Activated CD4-positive, CD25-positive, alpha-beta regulatory T cell (primary cell): Measurements from ENCODE around the gene ZNF408.
"Not testable (repeated sequence)": the region's sequence is repeated elsewhere in the genome, so short reads cannot be mapped to it uniquely, and the experiment has no call there.

Experiments used
- DNase-seq, 4 experiments: peaks; one replicate each; lab custom pipeline; 2025; lab: John Stamatoyannopoulos, UW

ZNF408 gene

DNA sequence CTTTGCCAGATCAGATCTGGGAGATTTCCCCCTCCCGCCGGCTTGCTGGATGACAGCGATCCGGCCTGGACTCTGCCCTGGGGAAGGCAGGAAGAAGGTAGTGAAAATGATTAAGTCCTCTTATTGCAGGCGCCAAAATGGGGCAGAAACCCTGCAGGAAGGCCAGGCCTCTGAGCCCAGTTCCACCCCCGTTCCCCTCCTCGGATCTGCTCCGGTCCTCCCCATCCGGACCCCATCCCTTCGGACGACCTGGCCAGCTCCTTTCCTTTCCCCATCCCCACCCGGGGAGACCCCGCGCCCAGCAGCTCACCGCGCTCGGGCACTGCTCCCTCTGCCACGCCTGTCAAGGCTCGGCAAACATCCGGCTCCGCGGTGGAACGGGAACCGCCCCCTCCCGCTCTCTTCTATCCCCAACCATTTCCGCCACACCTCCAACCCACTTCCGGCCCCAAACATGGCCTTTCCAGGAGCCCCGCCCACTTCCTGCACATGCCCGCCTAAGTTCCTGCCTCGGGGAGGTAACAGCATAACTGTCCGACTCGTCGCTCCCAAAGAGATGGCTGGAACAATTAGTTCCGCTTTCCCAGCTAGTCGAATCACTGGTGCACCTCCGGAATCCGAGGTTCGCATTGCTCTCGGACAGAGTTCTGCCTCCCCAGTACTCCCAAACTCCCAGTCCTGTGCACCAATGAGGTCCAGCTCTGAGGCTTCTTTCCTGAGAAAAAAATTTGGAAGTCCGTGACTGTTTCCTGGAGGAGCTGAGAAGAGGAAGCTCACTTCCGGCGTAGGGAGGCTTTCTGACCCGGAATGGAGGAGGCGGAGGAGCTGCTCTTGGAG lies at the start of gene ZNF408, which contains the start of gene ARHGAP1:
ZNF408 (plus strand) TSS at position 791 of the 837 bp plus-strand sequence; CDS start at position 808, 17 bp downstream.
ARHGAP1 (minus strand) TSS at position 379 of the 837 bp plus-strand sequence. CDS start 4,512 bp downstream, outside the sequence.
- peak; percentile 96 to 99 (median 98) for DNase-seq

DNA sequence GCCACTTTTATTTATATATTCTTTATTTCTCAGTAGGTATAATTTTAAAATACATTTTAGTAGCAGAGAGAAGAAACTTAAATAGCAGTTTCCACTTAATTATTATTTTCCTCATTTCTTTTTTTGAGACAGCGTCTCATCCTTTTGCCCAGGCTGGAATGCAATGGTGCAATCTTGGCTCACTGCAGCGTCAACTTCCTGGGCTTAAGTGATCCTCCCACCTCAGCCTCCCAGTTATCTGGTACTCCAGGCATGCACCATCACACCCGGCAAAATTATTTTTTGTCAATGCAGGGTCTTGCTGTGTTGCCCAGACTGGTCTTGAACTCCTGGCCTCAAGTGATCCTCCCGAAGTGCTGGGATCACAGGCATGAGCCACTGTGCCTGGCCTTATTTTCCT lies 45.2 kb upstream of the ZNF408 start:
- no peak for DNase-seq

DNA sequence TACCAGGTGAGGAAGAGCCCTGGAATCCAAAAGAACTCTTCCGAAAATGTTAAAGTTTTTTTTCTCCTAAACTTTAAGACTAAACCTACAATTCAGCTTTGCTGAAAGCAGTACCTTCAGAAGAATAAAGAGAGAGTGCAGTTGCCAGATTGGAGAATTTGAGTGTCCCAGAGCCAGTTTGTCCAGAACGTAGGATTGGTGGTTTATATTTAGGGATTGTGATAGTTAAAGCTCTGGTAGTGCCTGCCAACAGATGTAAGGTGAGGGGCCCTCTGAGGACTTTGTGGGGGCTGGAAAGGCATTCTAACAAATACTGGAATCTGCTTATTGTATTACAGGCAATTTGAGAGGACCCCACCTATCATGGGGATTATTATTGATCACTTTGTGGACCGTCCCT lies 43.6 kb upstream of the ZNF408 start:
- DNase-seq = no peak

DNA sequence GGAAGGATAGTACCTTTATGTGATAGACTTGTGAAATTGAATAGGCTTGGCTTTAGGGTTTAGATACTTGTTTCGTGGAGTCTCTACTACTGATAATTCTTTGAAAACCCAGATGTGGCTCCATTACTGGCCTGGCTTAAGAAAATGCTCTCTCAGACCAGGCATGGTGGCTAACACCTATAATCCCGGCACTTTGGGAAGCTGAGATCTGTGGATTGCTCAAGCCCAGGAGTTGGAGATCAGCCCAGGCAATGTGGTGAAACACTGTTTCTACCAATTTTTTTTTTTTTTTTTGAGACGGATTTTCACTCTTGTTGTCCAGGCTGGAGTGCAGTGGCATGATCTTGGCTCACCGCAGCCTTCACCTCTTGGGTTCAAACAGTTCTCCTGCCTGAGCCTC lies 42.6 kb upstream of the ZNF408 start:
- DNase-seq = no peak

DNA sequence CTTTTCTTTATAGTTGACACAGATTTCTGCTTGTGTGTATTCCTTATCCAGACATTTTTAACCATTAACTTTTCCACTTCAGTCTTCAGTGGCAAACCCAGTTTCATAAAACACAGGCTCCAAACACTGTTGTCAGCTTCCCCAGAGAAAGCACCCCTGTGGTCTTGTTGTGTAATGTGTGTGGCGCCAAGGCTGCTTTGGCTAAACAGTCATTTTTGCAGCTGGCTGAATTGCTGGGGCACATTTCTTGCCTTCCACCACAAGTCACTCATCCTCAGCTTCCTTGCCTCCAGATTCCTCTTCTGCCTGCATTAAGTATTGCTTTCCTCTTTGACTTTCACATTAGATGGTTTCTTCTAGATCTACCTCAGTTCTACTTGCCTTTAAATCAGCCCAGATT lies 40.9 kb upstream of the ZNF408 start:
- DNase-seq = no peak

DNA sequence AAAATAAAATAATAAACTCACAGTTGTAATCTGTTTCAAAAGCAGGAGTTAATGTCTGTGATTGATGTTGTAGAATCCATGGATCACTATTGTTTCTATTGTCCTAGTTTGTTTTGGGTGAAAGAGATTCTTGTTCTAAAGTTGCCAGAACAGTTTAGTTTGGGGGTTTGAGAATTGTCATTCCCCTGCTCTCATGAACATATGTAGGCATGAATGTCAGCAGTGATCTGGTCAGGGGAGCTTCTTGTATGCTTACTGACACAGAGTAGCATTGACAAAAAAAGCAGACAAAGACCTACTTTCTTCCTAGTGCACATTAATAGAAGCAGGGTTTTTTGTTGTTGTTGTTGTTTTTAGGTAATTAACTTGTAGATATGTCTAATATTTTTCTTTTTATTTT lies 39.0 kb upstream of the ZNF408 start:
- no peak for DNase-seq

DNA sequence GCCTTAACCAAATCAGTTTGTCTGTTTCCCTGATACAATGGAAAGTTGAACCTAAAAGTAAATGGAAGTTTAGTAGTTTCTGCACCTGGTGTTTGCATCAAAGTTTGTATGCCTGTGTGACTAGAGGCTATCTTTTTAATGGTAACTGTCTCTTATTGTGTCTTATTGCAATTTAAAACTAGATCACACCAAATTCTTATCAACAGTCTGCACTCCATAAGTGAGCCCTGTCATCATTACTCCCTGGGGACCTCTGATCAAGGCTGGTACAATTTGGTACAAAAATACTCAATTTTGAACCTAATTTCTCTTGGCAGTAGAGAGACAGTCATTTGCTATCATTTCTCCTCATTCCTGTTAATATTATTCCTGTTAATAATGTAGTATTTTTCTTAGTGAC lies 38.5 kb upstream of the ZNF408 start:
- DNase-seq = no peak

DNA sequence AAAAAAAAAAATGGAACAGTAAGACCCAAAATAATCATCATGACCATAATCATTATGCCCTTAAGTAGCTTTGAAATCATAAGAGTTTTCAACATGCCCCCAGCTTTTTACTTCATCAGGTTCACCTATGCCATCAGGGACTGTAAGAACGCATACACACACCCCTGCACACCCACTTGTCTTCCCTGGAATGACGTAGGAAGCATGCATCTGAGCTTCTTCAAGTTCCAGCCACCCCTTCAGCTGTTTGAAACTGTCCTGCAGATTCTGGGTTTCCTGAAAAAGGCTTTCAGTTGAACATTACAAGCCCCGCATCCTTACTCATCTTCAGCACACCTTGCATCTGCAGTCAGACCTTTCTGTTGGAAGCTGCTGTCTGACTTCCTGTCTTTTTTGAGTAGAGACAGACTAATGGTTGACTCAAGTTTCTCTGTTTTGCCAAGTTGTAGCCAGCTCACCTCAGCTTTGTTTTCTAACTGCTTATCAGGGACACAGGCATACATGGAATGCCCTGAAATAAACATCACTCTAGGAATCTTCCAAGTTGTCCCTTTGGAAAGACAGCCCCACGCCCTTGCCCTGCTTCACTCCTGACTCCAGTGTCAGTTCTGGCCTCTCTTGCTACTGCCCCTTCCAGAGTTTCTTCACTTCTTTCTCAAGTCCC lies 37.4 kb upstream of the ZNF408 start:
- DNase-seq = no peak

DNA sequence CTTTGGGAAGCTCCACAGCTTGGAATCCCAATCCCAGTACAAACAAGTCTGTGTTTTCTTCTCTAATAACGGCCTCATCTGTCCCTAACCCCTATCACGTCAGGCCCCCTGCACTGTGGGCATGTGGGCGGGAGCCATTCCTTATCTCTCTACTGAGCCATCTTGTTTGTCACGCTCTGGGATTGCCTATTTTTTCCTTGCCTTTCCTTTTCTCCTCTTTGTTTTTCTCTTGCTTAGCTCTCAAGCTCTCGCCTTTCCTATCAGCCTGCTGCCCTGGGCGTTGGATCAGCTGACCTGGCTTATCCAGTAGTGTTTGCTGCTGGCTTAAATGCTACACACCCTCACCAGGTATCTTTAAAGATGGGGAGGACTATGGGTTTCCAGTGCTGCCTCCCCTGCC lies 36.2 kb upstream of the ZNF408 start:
- DNase-seq = no peak

DNA sequence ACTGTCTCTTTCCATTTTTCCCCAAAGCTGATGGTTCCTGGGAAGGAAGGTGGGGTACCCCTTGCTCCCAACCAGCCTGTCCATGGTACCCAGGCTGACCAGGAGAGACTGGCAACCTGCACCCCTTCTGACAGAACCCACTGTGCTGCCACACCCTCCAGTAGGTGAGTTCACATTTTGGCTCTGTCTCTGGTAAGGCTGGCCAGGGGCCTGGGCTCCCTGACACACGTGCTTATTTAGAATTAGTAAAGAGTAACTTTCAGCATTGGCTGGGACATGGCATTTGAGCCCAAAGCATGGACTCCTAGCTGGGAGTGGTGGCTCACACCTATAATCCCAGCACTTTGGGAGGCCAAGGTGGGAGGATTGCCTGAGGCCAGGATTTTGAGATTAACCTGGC lies 35.5 kb upstream of the ZNF408 start:
- DNase-seq = no peak

DNA sequence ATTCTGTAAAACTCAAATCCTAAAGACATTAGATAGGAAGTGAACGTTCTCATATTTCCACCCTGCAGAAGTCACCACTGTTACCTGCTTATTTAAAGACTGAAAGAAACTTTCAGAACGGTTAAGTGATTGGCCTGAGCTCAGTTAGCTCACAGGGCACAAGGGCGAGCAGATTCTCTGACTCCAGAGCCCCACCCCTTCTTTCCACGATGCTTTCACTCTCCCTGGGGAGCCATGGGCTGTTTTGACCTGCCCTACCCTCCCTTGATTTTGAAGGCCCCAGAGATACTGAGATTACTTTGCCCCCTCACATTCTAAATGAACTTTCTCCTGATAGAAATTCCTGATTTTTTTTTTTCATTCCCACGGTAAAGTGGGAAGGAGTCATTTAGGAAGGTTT lies 34.3 kb upstream of the ZNF408 start:
- no peak for DNase-seq

DNA sequence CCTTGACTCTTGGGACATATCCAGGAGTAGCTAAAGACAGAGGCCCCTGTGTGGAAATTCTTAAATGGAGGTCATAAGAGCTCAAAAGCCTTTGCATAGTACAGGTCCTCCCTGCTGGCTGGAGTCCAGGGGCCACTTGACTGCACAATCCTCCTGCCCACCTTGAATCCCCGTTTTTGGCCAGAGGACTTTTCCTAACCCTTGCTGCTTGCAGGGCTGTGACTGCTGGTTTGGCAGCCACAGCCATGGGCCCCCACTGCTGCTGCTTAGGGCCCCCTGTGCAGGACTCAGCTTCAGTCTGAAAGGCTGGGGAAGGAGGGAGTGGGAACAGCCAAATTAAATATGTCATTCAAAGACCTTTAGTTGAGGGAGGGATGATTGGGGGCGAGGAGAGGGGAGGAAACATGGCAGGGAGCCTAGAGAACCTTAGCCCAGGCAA lies 33.8 kb upstream of the ZNF408 start:
- no peak for DNase-seq

DNA sequence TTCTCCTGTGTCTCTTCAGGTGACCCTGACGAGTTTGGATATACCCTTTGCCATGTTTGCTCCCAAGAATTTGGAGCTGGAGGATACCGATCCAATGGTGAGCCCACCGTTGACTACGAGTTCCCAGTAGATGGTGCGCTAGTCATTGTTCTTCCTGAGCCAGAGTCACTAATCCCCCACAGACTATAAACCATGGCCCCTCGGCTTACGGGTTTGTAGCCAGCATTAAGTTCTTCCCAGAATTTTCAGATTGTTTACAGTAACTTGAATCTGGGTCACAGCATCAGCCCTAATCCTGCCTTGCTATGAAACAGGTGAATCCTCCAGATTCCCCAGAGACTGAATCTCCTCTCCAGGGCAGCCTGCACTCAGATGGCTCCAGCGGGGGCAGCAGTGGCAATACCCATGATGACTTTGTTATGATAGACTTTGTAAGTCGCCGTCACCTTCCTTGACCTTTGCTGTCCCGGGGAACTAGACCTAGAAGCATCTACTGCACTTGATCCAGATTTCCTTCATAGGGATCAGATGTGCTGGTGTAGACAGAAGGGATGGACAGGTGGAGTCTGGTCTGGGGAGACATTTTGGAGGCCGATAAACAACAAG lies 32.2 kb upstream of the ZNF408 start:
- DNase-seq = no peak

DNA sequence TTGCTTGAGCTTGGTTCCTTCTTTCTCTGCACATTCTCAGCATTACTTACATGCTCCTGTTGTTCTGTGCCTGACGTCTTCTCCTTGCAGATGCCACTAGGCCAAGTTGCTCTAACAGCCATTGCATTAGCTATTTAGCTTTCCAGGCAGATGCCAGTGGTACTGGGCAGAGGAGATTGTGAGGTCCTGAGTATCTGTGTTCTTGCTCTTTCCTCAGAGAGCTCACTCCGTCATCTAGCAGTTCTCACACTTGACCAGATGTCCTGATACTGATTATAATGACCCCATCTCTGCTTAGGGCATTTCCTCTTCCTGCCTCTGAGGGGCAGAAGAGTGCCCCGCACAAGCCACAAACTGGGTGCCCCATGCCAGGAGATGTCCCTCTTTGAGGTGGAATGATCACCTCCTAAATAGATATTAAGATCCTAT lies 31.1 kb upstream of the ZNF408 start:
- no peak for DNase-seq

DNA sequence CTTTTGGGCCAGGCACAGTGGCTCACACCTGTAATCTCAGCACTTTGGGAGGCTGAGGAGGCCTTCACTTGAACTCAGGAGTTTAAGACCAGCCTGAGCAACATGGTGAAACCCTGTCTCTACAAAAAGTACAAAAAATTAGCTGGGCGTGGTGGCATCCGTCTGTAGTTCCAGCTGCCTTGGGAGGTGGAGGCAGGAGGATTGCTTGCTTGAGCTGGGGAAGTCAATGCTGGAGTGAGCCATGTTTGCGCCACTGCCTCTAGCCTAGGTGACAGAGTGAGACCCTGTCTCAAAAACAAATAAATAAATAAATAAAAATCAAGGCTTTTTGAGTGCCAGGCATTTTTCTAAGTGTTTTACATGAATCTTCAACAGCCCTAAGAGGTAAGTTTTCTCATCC lies 30.3 kb upstream of the ZNF408 start:
- DNase-seq = not testable (repeated sequence)

DNA sequence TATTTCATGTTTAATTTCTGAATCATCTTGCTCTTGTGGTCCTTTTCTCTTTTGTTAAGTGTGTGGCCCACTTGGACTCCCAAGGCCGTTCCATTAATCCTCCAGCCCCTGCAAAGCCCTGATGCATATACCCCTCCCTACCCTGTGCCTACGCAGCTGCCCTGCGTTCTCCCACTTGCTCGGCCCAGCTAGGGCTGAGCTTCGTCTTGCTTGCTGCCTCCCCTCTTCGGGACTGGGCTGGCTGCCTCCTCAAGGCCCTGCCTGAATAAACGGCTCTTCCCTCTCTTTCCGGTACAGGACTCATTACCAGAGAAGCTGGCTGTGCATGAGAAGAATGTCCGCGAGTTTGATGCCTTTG lies 28.9 kb upstream of the ZNF408 start:
- no peak for DNase-seq

DNA sequence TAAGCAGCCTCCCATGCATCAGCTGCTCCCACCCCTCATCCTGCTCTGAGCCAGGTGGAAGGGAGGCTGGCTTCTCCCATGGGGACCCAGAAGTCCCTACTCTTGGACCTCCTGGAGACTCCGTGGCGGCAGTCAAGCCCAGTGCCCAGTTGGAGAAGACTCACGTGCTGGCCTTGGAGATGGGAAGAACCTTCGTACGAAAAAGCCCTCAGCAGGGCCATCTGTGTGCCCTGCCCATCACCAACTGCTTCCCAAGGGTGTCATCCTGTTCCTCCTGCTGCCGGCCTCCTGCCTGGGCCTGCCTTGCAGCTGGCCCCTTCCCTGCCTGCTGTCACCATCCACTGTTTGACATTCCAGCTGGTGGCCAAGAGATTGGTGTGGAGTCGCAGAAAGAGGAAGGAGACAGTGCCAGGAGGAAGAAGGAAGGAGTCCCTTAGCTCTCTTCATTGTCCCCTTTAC lies 28.4 kb upstream of the ZNF408 start:
- DNase-seq = no peak

DNA sequence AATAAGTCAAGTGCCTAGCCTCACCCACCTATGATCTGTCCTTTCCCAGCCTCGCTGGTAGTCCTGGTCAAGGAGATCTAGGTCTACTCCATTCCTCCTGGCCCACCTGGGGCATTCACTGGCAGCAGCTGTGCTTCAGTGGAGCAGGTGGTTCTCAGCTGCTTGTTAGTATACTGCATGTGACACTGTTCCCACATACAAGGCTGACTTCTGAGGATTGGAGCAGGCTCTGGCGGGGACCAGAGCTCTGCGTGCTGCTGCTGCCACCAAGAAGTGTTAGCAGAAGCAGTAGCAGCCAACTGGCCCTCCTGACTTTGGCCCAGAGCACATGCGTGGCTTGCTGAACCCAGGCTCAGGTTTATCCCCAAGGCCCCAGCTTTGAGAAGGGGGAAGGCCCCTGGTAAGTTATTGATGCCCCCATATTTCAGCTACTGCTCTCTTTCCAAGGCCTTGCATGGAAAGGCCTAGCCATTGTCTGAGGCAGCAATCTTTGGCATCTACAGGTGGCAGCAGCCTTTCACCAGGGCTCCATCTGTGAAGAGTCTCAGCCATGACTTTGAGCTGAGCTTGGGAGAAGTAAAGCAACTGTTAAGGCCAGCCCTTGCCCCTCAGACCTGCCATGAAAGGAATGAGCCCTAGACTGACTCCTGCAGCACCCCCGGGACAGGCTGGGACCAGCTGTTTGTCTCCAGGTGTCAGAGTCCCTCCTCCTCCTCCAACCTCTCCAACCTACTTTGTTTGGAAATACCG lies 26.9 kb upstream of the ZNF408 start:
- no peak for DNase-seq

DNA sequence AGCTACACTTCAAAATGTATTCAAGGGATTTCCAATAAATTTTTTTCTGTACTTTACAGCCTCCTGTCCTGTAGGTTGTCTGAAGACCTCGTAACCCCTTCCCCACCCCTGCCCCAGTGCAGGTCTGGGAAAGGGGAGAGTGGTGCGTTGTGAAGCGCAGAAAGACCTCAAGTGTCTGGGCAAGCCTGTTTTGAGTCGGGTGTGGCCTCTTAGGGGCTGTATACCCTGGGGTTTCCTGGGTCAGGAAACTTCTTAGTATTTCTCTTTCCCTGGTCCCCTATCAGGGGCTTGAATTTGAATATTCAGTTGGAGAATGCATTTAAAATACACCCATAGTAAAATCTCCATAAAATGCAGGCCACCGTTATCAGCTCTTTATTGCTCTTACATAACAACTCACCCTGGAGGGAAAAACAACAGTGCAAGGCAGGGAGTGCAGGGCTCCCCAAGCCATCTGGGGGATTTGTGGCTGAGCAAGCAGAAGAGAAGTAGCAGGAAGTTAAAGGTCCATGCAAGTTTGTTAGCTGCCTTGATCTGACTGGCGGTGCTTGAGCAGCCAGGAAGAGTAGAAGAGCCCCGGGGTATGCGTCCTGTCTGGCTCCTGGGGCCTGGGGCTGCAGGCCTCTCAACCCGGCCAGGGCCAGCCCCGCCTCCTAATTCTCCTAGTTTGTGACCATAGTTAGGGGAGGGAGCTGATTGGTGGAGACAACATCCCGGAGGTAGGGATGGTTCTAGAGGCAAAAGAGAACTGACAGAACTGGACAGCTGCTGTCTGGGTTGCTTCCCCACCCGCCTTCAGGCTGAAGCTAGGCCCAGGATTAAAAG lies 26.2 kb upstream of the ZNF408 start:
- DNase-seq = no peak

DNA sequence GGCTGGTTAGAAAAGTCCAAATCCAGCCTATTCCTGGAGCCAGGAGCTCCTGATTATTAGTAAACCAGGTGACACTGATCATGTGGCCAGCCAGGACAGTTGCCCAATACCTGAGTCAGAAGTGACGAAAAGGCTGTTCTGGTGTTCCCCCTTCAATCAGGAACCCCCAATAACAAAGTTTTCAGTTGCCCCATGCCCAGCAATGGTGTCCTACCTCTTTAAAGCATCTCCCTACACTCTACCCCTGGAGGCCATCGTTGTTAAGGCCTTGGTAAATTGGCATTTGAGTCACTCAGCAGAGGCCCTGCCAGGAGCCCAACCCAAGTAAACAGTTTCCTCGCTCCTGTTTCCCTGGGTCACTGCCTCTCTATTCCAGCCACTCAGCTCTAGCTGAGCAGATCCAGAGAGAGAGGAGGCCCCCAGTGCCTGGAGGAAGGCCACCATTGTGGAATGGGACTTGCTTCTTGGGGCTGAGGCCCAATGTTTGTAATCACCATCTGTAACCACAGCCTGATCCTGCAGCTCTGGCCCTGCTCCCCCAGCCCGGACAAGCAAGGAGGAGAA lies 25.5 kb upstream of the ZNF408 start:
- no peak for DNase-seq

DNA sequence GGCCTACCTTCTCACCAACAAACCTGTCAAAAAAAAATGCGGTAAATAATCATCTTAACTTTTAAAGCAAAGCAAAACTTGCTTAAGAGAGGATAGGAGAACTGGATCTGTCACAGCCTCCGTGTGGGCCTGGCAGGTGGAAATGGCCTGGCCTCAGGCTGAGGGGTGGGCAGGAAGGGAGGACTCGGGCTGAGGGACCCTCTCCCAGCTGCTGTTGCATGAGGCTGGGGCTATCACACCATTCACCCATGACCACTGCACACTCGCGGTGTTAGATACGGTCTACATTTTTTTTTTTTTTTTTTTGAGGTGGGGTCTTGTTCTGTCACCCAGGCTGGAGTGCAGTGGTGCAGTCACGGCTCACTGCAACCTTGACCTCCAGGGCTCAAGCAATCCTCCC lies 24.9 kb upstream of the ZNF408 start:
- DNase-seq = no peak
